ENCODE results near the gene YPEL2. TPM values are rescaled to one million over a fixed set of nuclear protein-coding genes. Genes with fewer than 3 reads are reported as not detected.
A peak's percentile ranks its signal among the peaks of the same experiment; 100 is the strongest.

The YPEL2 gene
- total RNA-seq, 1 donor from 2014 or later: 16.7 TPM

DNA sequence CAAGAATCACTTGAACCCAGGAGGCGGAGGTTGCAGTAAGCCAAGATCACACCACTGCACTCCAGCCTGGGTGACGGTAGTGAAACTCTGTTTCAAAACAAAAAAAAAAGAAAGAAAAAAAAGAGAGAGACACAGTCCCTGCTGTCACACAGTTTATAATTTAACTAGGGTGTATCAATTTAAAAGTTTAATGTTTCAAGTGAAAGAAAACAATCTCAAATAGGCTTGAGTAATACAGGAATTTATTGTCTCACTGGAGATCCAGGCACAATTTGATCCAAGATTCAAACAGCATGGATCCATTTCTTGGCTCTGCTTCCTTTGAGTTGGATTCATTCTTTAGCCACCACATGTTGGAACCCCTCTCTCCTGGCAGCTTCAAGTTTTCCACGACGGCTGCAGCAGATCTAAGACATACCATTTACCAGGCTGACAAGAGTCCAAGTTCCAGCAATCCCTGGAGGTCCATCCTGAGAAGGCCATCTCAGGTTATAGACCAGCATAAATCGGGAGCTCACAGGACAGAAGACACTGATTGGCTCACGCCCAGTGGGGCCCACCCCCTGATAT is 97.5 kb downstream of the YPEL2 start:
- Histone ChIP-seq H3K27me3 (no peaks in the 10 kb centered on the region), H3K4me3 (no peak overlapping the region), H3K27ac (peak overlapping the region; percentile 83), H3K4me1 (peaks cover 50% of the 10 kb centered on the region), H3K36me3 (no peaks in the 10 kb centered on the region), H3K9me3 (no peaks in the 10 kb centered on the region)
- no peak for DNase-seq (ENCODE audit: extremely low spot score in 2 of 2)
- intact Hi-C loops (cut with DNase I): loop anchor here (5.0 to 10.0 kb wide), 2 partner anchors 54 to 97 kb away; partner anchors contain the start of gene YPEL2
- TF ChIP-seq POLR2AphosphoS5 (IDR thresholded peaks at IDR 0.05; ENCODE audit: insufficient read depth in 1 of 2, low read depth in 1 of 2) (no peak), POLR2A (IDR thresholded peaks at IDR 0.05) (no peak)

DNA sequence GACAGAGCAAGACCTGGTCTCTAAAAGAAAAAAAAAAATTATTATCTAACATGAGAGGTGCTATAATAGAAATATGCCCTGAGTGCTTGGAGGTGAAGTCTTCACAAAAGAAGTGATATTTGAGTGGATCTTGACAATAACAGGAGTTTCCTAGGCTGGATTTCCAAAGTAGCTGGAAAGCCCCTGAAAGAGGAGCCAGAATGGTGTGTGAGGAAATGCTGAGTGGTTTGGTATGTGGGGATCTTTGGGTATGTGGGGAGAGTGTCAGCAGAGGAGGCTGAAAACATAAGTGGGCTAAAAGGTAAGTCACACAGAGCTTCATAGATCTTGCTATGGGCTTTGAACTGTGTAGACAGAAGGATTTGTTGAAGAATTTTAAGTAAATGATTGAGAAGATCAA is 100.1 kb downstream of the YPEL2 start:
- Histone ChIP-seq H3K4me1 (peaks cover 36% of the 10 kb centered on the region), H3K9me3 (no peaks in the 10 kb centered on the region), H3K36me3 (no peaks in the 10 kb centered on the region), H3K27me3 (no peaks in the 10 kb centered on the region), H3K4me3 (no peak overlapping the region), H3K27ac (no peak overlapping the region)
- TF ChIP-seq POLR2AphosphoS5 (IDR thresholded peaks at IDR 0.05; ENCODE audit: insufficient read depth in 1 of 2, low read depth in 1 of 2) (no peak), POLR2A (IDR thresholded peaks at IDR 0.05) (no peak)
- TF ChIP-seq, protein P1, sequence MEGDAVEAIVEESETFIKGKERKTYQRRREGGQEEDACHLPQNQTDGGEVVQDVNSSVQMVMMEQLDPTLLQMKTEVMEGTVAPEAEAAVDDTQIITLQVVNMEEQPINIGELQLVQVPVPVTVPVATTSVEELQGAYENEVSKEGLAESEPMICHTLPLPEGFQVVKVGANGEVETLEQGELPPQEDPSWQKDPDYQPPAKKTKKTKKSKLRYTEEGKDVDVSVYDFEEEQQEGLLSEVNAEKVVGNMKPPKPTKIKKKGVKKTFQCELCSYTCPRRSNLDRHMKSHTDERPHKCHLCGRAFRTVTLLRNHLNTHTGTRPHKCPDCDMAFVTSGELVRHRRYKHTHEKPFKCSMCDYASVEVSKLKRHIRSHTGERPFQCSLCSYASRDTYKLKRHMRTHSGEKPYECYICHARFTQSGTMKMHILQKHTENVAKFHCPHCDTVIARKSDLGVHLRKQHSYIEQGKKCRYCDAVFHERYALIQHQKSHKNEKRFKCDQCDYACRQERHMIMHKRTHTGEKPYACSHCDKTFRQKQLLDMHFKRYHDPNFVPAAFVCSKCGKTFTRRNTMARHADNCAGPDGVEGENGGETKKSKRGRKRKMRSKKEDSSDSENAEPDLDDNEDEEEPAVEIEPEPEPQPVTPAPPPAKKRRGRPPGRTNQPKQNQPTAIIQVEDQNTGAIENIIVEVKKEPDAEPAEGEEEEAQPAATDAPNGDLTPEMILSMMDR (IDR thresholded peaks at IDR 0.05): no peak
- intact Hi-C loops (cut with DNase I): no loop called here
- DNase-seq (ENCODE audit: extremely low spot score in 2 of 2): no peak

DNA sequence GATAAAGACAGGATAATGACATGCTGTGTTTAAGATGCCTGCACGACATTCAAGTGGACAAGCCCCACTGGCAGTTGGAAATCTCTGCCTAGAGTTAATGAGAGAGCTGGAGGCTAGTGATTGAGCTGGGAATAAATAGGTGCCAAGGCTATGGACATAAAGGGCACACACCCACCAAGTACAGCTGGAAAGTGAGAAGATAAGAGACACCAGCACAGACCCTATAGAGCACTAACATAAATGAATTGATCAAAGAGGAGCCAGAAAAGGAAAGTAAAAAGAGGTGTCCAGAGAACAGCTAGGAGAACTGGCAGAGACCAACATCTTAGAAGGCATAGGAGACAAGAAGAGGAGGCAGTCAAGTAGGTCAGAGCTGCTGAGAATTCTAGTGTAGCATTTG is 101.2 kb downstream of the YPEL2 start:
- H3K4me3 ChIP-seq: no peak overlapping the region
- no peak overlapping the region for H3K27ac ChIP-seq
- TF ChIP-seq, protein P1 (IDR thresholded peaks at IDR 0.05): no peak
- no peak for TF ChIP-seq POLR2A (IDR thresholded peaks at IDR 0.05)
- no peak for TF ChIP-seq POLR2AphosphoS5 (IDR thresholded peaks at IDR 0.05; ENCODE audit: insufficient read depth in 1 of 2, low read depth in 1 of 2)
- H3K36me3 ChIP-seq: no peaks in the 10 kb centered on the region
- H3K27me3 ChIP-seq: no peaks in the 10 kb centered on the region
- peaks cover 27% of the 10 kb centered on the region for H3K4me1 ChIP-seq
- intact Hi-C loops (cut with DNase I): no loop called here
- DNase-seq (ENCODE audit: extremely low spot score in 2 of 2): no peak
- H3K9me3 ChIP-seq: no peaks in the 10 kb centered on the region

DNA sequence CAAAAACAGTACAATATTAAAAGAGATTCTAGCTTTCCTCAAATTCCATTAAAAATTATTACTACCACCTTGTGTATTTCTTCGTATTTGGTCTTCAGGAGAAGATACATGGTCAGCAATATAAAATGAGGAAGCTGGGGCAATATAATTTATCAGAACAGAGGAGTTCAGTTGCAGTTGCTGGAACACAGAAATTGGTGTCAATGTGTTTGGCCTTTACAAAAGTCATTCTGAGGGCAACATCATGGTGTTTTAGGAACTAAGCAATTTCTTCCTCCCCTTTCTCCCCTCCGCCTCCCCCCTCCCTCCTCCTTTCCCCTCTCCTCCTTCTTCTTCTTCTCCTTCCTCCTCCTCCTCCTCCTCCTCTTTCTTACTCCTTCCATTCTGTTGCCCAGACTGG is 102.1 kb downstream of the YPEL2 start:
- intact Hi-C loops (cut with DNase I): no loop called here

DNA sequence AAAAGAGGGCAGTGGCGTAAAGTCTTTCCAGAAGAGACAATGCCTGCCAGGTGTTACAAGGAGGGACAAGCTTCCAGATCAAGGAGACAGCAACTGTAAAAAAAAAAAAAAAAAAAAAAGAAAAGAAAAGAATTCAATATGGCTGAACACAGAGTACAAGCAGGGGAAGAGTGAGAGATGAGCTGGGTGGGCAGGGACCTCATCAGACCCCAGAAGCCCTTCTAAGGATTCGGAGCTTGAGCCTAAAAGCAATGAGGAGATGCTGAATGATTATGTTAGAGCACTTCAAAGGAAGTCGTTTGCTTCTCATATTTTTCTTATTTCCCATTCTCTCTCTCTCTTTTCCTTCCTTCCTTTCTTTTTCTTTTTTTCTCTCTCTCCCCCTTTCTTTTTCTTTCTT is 103.0 kb downstream of the YPEL2 start:
- no peak overlapping the region for H3K27ac ChIP-seq
- TF ChIP-seq POLR2A (IDR thresholded peaks at IDR 0.05) (no peak), POLR2AphosphoS5 (IDR thresholded peaks at IDR 0.05; ENCODE audit: insufficient read depth in 1 of 2, low read depth in 1 of 2) (no peak)
- TF ChIP-seq, protein P1 (IDR thresholded peaks at IDR 0.05): no peak

More for the DNA sequence above, 102.1 kb downstream of the YPEL2 start:
- Histone ChIP-seq H3K36me3 (no peaks in the 10 kb centered on the region), H3K27ac (no peak overlapping the region), H3K4me3 (no peak overlapping the region), H3K9me3 (no peaks in the 10 kb centered on the region), H3K27me3 (no peaks in the 10 kb centered on the region), H3K4me1 (peaks cover 19% of the 10 kb centered on the region)
- TF ChIP-seq, protein P1 (IDR thresholded peaks at IDR 0.05): no peak
- TF ChIP-seq POLR2A (IDR thresholded peaks at IDR 0.05) (no peak), POLR2AphosphoS5 (IDR thresholded peaks at IDR 0.05; ENCODE audit: insufficient read depth in 1 of 2, low read depth in 1 of 2) (no peak)
- no peak for DNase-seq (ENCODE audit: extremely low spot score in 2 of 2)

More for the DNA sequence above, 103.0 kb downstream of the YPEL2 start:
- Histone ChIP-seq H3K27me3 (no peaks in the 10 kb centered on the region), H3K4me1 (peaks cover 10% of the 10 kb centered on the region), H3K9me3 (no peaks in the 10 kb centered on the region), H3K36me3 (no peaks in the 10 kb centered on the region), H3K4me3 (no peak overlapping the region)
- intact Hi-C loops (cut with DNase I): no loop called here
- DNase-seq (ENCODE audit: extremely low spot score in 2 of 2): no peak
